ENCODE results near the gene VPS13D.

VPS13D gene

DNA sequence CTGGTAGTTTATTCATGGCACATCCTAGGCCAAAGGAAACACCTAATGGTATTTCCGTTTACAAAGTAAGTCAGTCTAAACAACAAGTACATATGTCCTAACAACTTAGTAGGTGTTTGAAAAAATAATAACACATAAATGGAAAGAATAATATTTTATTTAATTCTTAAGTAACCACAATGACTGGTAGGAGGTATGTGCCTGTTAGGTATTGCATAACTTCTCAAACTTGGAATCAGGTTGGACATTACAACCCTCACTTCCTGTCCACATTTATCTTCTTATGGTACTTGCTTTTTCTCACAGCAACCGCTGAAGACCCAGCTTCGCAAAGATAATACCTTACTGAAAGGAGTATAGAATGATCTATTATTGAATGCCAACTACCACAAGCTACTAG is 64.2 kb downstream of the VPS13D start:
- Histone ChIP-seq H3K9me3 (ENCODE audit: control insufficient read depth, insufficient read depth, low read length) (no peaks in the 10 kb centered on the region), H3K4me1 (ENCODE audit: control insufficient read depth, insufficient read depth, low read length) (no peaks in the 10 kb centered on the region), H3K36me3 (ENCODE audit: control insufficient read depth, insufficient read depth, low read length) (peaks cover 54% of the 10 kb centered on the region), H3K27ac (ENCODE audit: low read depth, low read length) (no peak overlapping the region), H3K27me3 (ENCODE audit: control insufficient read depth, insufficient read depth, low read length) (no peaks in the 10 kb centered on the region), H3K4me3 (ENCODE audit: low read depth, low read length) (no peak overlapping the region), H3K9ac (ENCODE audit: low read depth, low read length) (no peak overlapping the region)

GRCh38 chr1:12296016-12296415 is 66.2 kb downstream of the VPS13D start:
- Histone ChIP-seq H3K27ac (ENCODE audit: low read depth, low read length) (no peak overlapping the region), H3K9me3 (ENCODE audit: control insufficient read depth, insufficient read depth, low read length) (no peaks in the 10 kb centered on the region), H3K4me1 (ENCODE audit: control insufficient read depth, insufficient read depth, low read length) (no peaks in the 10 kb centered on the region), H3K4me3 (ENCODE audit: low read depth, low read length) (no peak overlapping the region), H3K27me3 (ENCODE audit: control insufficient read depth, insufficient read depth, low read length) (no peaks in the 10 kb centered on the region), H3K36me3 (ENCODE audit: control insufficient read depth, insufficient read depth, low read length) (peaks cover 53% of the 10 kb centered on the region), H3K9ac (ENCODE audit: low read depth, low read length) (no peak overlapping the region)

DNA sequence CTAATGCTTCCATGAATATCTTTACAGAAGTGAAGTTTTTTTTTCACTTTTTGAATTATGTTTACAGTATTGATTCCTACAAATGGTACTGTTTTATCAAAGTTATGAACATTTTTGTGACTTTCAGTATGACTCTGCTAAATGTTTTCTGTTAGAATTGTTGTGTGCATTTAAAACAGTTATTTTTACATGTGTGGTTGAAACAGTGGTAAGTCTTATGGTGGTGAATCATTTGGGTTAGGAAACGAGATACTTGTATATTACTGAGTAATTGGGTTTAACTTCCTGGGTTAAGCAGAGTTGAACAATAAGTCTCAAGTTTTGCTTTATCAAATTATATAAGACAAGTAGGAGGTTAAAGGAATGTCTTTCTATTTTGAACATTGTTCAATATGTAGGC is 66.8 kb downstream of the VPS13D start:
- peaks cover 52% of the 10 kb centered on the region for H3K36me3 ChIP-seq (ENCODE audit: control insufficient read depth, insufficient read depth, low read length)

GRCh38 chr1:12300706-12301105 is 70.9 kb downstream of the VPS13D start:
- peaks cover 3% of the 10 kb centered on the region; the same call in 1 of the 2 replicates for H3K4me1 ChIP-seq (ENCODE audit: control insufficient read depth, insufficient read depth, low read length)
- no peaks in the 10 kb centered on the region for H3K27me3 ChIP-seq (ENCODE audit: control insufficient read depth, insufficient read depth, low read length)
- H3K4me3 ChIP-seq (ENCODE audit: low read depth, low read length) = no peak overlapping the region
- peaks cover 55% of the 10 kb centered on the region for H3K36me3 ChIP-seq (ENCODE audit: control insufficient read depth, insufficient read depth, low read length)
- no peak overlapping the region for H3K9ac ChIP-seq (ENCODE audit: low read depth, low read length)
- no peak overlapping the region for H3K27ac ChIP-seq (ENCODE audit: low read depth, low read length)
- no peaks in the 10 kb centered on the region for H3K9me3 ChIP-seq (ENCODE audit: control insufficient read depth, insufficient read depth, low read length)

More for the DNA sequence above, 66.8 kb downstream of the VPS13D start:
- Histone ChIP-seq H3K9ac (ENCODE audit: low read depth, low read length) (no peak overlapping the region), H3K4me1 (ENCODE audit: control insufficient read depth, insufficient read depth, low read length) (no peaks in the 10 kb centered on the region), H3K4me3 (ENCODE audit: low read depth, low read length) (no peak overlapping the region), H3K27me3 (ENCODE audit: control insufficient read depth, insufficient read depth, low read length) (no peaks in the 10 kb centered on the region), H3K9me3 (ENCODE audit: control insufficient read depth, insufficient read depth, low read length) (no peaks in the 10 kb centered on the region), H3K27ac (ENCODE audit: low read depth, low read length) (no peak overlapping the region)

GRCh38 chr1:12301518-12302237 is 71.8 kb downstream of the VPS13D start:
- no peak overlapping the region for H3K27ac ChIP-seq (ENCODE audit: low read depth, low read length)
- H3K36me3 ChIP-seq (ENCODE audit: control insufficient read depth, insufficient read depth, low read length) = peaks cover 54% of the 10 kb centered on the region
- peaks cover 3% of the 10 kb centered on the region; the same call in 1 of the 2 replicates for H3K4me1 ChIP-seq (ENCODE audit: control insufficient read depth, insufficient read depth, low read length)
- no peak overlapping the region for H3K4me3 ChIP-seq (ENCODE audit: low read depth, low read length)
- H3K27me3 ChIP-seq (ENCODE audit: control insufficient read depth, insufficient read depth, low read length) = no peaks in the 10 kb centered on the region
- no peak overlapping the region for H3K9ac ChIP-seq (ENCODE audit: low read depth, low read length)
- H3K9me3 ChIP-seq (ENCODE audit: control insufficient read depth, insufficient read depth, low read length) = peaks cover 5% of the 10 kb centered on the region

- peaks cover 3% of the 10 kb centered on the region; the same call in 1 of the 2 replicates for H3K4me1 ChIP-seq (ENCODE audit: control insufficient read depth, insufficient read depth, low read length)
- H3K27ac ChIP-seq (ENCODE audit: low read depth, low read length) = no peak overlapping the region
- H3K4me3 ChIP-seq (ENCODE audit: low read depth, low read length) = no peak overlapping the region
- H3K9me3 ChIP-seq (ENCODE audit: control insufficient read depth, insufficient read depth, low read length) = peaks cover 5% of the 10 kb centered on the region
- no peak overlapping the region for H3K9ac ChIP-seq (ENCODE audit: low read depth, low read length)
- no peaks in the 10 kb centered on the region for H3K27me3 ChIP-seq (ENCODE audit: control insufficient read depth, insufficient read depth, low read length)
- peaks cover 57% of the 10 kb centered on the region for H3K36me3 ChIP-seq (ENCODE audit: control insufficient read depth, insufficient read depth, low read length)
Measured at GRCh38 chr1:12302798-12303447, 73.1 kb downstream of the VPS13D start.

DNA sequence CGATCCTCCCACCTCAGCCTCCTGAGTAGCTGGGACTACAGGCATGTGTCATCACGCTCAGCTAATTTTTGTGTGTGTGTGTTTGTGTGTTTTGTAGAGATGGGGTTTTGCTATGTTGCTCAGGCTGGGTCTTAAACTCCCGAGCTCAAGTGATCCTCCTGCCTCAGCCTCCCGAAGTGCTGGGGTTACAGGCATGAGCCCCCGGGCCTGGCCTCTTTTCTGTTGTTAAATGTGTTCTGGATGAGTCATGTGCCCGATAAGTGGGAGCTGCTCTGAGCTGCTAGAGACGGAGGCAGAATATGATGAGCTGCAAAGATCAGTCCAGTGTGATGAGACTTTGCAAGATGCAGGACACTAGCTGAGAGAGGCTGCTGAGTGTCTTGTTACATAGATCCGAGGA is 75.5 kb downstream of the VPS13D start:
- Histone ChIP-seq H3K4me3 (ENCODE audit: low read depth, low read length) (no peak overlapping the region), H3K27me3 (ENCODE audit: control insufficient read depth, insufficient read depth, low read length) (no peaks in the 10 kb centered on the region), H3K9ac (ENCODE audit: low read depth, low read length) (no peak overlapping the region), H3K9me3 (ENCODE audit: control insufficient read depth, insufficient read depth, low read length) (peaks cover 5% of the 10 kb centered on the region), H3K36me3 (ENCODE audit: control insufficient read depth, insufficient read depth, low read length) (peaks cover 72% of the 10 kb centered on the region), H3K27ac (ENCODE audit: low read depth, low read length) (no peak overlapping the region), H3K4me1 (ENCODE audit: control insufficient read depth, insufficient read depth, low read length) (peaks cover 3% of the 10 kb centered on the region; the same call in 1 of the 2 replicates)

DNA sequence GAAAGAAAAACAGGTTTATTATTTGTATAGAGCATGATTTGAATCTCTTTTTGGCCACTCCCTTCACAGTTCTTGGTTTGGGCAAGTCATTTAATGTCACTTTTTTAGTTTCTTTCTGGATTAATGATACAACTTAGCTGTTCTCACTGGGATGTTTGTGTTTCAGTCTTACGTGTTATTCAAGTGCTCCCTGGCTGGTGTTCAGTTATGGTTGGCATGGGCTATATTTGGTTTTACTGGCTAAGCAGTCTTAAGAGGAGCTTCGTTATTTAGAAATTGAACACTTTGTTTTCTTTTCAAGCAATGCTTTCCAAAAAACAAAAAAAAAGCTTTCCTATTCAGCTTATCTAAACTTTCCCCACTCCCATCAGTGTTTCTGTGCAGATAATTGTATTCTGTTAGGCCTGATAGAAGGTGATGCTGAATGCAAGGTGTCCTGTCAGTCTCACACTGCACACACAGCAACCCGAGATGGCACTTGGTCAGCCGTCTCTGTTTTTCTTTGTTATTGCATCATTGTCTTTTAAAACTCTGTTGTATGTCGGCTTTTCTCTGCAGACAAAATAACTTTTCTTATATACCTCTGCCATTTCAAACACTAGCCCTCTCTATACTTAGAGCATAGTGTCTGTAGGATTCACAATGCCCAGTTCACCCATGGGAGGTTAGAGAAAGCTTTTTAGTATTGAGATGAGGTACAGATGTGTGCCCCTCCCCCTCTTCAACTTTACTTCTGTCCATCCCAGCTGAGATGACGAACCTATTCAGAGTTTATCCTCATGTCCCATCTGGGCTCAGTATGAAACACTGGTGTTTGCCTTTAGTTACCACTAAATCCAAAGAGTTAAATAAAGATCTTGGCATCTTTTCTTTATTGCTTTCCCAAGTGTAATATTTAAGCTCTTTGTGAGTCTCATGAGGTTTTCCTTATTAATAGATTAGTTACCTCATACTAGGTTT is 80.2 kb downstream of the VPS13D start:
- Histone ChIP-seq H3K4me3 (ENCODE audit: low read depth, low read length) (no peak overlapping the region), H3K9ac (ENCODE audit: low read depth, low read length) (no peak overlapping the region), H3K27me3 (ENCODE audit: control insufficient read depth, insufficient read depth, low read length) (no peaks in the 10 kb centered on the region), H3K9me3 (ENCODE audit: control insufficient read depth, insufficient read depth, low read length) (peaks cover 5% of the 10 kb centered on the region), H3K27ac (ENCODE audit: low read depth, low read length) (no peak overlapping the region), H3K4me1 (ENCODE audit: control insufficient read depth, insufficient read depth, low read length) (no peaks in the 10 kb centered on the region), H3K36me3 (ENCODE audit: control insufficient read depth, insufficient read depth, low read length) (peaks cover 82% of the 10 kb centered on the region)

DNA sequence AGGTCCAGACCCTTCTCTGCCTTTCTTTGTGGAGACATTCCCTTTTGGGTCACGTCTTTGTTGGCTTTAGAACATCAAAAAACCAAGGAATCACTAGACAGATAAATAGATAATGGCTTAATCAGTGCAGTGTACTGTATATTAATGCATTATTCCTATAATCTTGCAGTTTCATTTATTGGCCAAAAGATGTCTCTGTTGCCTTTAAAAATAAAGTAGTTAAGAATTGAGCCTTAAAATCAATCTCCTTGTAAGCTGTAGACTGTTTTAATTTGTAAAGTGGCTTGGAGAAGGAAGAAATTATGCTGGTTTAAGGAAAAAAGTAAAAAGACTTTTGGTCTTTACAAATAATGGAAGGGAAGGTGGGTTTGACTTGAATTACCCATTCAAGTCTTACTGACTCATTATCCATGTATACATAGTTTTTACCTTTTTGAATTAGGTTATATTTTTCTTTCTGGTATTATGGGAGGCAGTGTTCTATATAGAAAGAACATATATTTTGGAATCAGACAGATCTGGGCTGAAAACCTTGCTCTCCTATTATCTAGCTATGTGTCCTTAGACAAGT is 84.6 kb downstream of the VPS13D start:
- Histone ChIP-seq H3K4me1 (ENCODE audit: control insufficient read depth, insufficient read depth, low read length) (no peaks in the 10 kb centered on the region), H3K36me3 (ENCODE audit: control insufficient read depth, insufficient read depth, low read length) (peaks cover 79% of the 10 kb centered on the region)

GRCh38 chr1:12315146-12315545 is 85.3 kb downstream of the VPS13D start:
- H3K27me3 ChIP-seq (ENCODE audit: control insufficient read depth, insufficient read depth, low read length) = no peaks in the 10 kb centered on the region
- no peaks in the 10 kb centered on the region for H3K4me1 ChIP-seq (ENCODE audit: control insufficient read depth, insufficient read depth, low read length)
- no peak overlapping the region for H3K27ac ChIP-seq (ENCODE audit: low read depth, low read length)
- H3K36me3 ChIP-seq (ENCODE audit: control insufficient read depth, insufficient read depth, low read length) = peaks cover 81% of the 10 kb centered on the region
- no peak overlapping the region for H3K9ac ChIP-seq (ENCODE audit: low read depth, low read length)
- no peak overlapping the region for H3K4me3 ChIP-seq (ENCODE audit: low read depth, low read length)
- H3K9me3 ChIP-seq (ENCODE audit: control insufficient read depth, insufficient read depth, low read length) = no peaks in the 10 kb centered on the region

More for the DNA sequence above, 84.6 kb downstream of the VPS13D start:
- Histone ChIP-seq H3K9me3 (ENCODE audit: control insufficient read depth, insufficient read depth, low read length) (no peaks in the 10 kb centered on the region), H3K4me3 (ENCODE audit: low read depth, low read length) (no peak overlapping the region), H3K9ac (ENCODE audit: low read depth, low read length) (no peak overlapping the region), H3K27ac (ENCODE audit: low read depth, low read length) (no peak overlapping the region), H3K27me3 (ENCODE audit: control insufficient read depth, insufficient read depth, low read length) (no peaks in the 10 kb centered on the region)
